Activated CD8-positive, alpha-beta T cell treated with anti-CD3 and anti-CD28 coated beads for 36 hours (primary cell): ENCODE measurements around the gene GPR141. TPM values are rescaled to one million over a fixed set of nuclear protein-coding genes. Genes with fewer than 3 reads are reported as not detected.

Experiments
- ATAC-seq: fragments of 200-7000 bp; cut with Tn5 transposase; one replicate; pipeline ENCODE4 v1.10.0; 2021; ENCODE audit warnings: mild to moderate bottlenecking, moderate library complexity
- CTCF ChIA-PET: fragments of 350-600 bp; sonication (Branson Sonifier 250); formaldehyde crosslinking; loops from one replicate; lab custom pipeline; 2021; ENCODE audit warnings: antibody characterized with exemption; lab: Charles Lee
- POLR2A ChIA-PET: fragments of 350-600 bp; sonication (Branson Sonifier 250); formaldehyde crosslinking; loops from one replicate; lab custom pipeline; 2021; ENCODE audit warnings: antibody characterized with exemption; lab: Charles Lee
- DNase-seq: peaks from one replicate; pipeline ENCODE4 v3.0.0-alpha.2; 2020
- H3K27ac Mint-ChIP-seq: one replicate; pipeline ENCODE4 v1.8.0; 2021; ENCODE audit warnings: mild to moderate bottlenecking, mixed read lengths
- H3K27me3 Mint-ChIP-seq: one replicate; pipeline ENCODE4 v1.8.0; 2021; ENCODE audit warnings: mixed read lengths
- H3K36me3 Mint-ChIP-seq: one replicate; pipeline ENCODE4 v1.8.0; 2021; ENCODE audit warnings: low read depth, mixed read lengths
- H3K4me1 Mint-ChIP-seq: one replicate; pipeline ENCODE4 v1.8.0; 2021; ENCODE audit warnings: low read depth, mixed read lengths
- H3K4me3 Mint-ChIP-seq: one replicate; pipeline ENCODE4 v1.8.0; 2021; ENCODE audit warnings: mild to moderate bottlenecking, moderate library complexity, mixed read lengths
- H3K9me3 Mint-ChIP-seq: one replicate; pipeline ENCODE4 v1.8.0; 2021; ENCODE audit warnings: mixed read lengths
- intact Hi-C: fragments of 100-400 bp; cut with micrococcal nuclease; formaldehyde crosslinking; loops from one replicate; pipeline ENCODE4 v1.10.0; 2022
- total RNA-seq, 2 experiments: library from RNA; stranded (reverse); gene quantifications; one replicate each; pipeline ENCODE4 v1.2.3, GENCODE V29; 2021
- TF ChIP-seq, protein P1 (sequence below): fragments of 200-600 bp; IDR thresholded peaks from one replicate; pipeline ENCODE4 v1.8.0; 2022; ENCODE audit warnings: antibody characterized with exemption, mild to moderate bottlenecking

Gene GPR141
- total RNA-seq, 2 experiments from 2014 or later: not detected

DNA sequence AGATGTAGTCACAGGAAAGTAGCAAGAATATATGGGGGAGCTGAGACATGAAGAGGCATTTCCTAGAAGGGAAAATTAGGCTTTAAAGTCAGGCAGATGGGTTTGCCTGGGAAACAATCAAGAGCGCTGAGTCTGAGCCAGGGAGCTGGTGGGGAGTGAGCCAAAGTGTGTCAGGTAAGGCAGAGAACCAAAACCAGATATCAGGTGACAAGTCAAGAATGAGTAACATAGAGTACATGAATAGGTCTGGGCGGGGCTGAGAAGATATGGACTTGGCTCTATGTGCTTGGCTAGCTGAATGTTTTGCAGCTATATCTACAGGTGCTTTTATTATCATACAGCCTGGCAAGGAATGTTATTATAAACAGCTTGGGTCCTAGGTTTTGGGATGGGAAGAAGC is 49.3 kb downstream of the GPR141 start:
- ChIA-PET POLR2A (no interaction called here), CTCF (interaction anchor here (0.6 to 1.5 kb wide), 9 partner anchors 9 to 489 kb away, joined by 3 to 7 read pairs (median 4); no protein-coding TSS in a partner anchor)
- H3K4me1 Mint-ChIP-seq: peaks cover 5% of the 10 kb centered on the region
- intact Hi-C loops: no loop called here
- DNase-seq (no peak), ATAC-seq (no peak)
- H3K27ac Mint-ChIP-seq: no peak overlapping the region
- H3K27me3 Mint-ChIP-seq: peaks cover 11% of the 10 kb centered on the region
- no peaks in the 10 kb centered on the region for H3K36me3 Mint-ChIP-seq
- TF ChIP-seq, protein P1, sequence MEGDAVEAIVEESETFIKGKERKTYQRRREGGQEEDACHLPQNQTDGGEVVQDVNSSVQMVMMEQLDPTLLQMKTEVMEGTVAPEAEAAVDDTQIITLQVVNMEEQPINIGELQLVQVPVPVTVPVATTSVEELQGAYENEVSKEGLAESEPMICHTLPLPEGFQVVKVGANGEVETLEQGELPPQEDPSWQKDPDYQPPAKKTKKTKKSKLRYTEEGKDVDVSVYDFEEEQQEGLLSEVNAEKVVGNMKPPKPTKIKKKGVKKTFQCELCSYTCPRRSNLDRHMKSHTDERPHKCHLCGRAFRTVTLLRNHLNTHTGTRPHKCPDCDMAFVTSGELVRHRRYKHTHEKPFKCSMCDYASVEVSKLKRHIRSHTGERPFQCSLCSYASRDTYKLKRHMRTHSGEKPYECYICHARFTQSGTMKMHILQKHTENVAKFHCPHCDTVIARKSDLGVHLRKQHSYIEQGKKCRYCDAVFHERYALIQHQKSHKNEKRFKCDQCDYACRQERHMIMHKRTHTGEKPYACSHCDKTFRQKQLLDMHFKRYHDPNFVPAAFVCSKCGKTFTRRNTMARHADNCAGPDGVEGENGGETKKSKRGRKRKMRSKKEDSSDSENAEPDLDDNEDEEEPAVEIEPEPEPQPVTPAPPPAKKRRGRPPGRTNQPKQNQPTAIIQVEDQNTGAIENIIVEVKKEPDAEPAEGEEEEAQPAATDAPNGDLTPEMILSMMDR: no peak
- no peak overlapping the region for H3K4me3 Mint-ChIP-seq
- no peaks in the 10 kb centered on the region for H3K9me3 Mint-ChIP-seq

DNA sequence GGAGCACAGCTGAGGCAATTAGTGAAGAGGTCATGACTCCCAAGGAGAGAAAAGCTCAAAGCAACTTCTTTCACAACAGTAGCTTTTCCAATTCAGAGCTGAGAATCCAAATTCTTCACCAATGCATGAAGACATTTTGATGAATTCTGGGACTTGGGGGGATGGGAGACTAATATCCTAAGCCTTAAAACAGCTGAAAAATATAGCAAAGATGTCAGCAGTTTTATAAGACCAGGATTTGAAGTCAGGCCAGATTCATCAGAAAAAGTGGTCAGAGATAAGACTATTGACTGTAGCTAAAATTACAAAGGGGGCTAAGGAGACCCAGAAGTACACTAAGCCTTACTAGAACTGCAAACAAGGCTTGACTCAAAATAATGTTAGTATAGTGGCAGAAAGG is 51.6 kb downstream of the GPR141 start:
- no peaks in the 10 kb centered on the region for H3K4me1 Mint-ChIP-seq
- H3K27ac Mint-ChIP-seq: no peak overlapping the region
- peaks cover 11% of the 10 kb centered on the region for H3K27me3 Mint-ChIP-seq
- CTCF ChIA-PET: no interaction called here
- TF ChIP-seq, protein P1: no peak
- no peak overlapping the region for H3K4me3 Mint-ChIP-seq
- intact Hi-C loops: no loop called here
- no peak for ATAC-seq
- no peaks in the 10 kb centered on the region for H3K9me3 Mint-ChIP-seq
- POLR2A ChIA-PET: no interaction called here
- H3K36me3 Mint-ChIP-seq: no peaks in the 10 kb centered on the region
- DNase-seq: no peak

DNA sequence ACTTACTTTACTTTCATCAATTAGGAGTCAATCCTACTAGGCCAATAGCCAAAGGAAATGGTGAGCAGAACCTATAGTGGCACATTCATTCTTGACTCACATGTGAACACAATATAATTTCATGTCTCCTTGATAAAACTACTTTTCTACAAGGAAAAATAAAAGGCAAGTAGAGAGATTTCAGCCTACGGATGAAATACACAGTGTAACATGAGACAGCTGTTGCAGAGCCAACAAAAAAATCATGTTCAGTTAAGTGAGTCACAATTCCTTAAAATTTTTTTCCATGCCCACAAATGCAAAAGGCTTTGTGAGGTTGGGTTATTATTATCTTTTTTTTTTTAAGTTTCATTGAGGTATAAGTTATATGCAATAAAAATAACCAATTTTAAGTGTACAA is 54.8 kb downstream of the GPR141 start:
- POLR2A ChIA-PET: no interaction called here
- TF ChIP-seq, protein P1: no peak
- intact Hi-C loops: no loop called here

DNA sequence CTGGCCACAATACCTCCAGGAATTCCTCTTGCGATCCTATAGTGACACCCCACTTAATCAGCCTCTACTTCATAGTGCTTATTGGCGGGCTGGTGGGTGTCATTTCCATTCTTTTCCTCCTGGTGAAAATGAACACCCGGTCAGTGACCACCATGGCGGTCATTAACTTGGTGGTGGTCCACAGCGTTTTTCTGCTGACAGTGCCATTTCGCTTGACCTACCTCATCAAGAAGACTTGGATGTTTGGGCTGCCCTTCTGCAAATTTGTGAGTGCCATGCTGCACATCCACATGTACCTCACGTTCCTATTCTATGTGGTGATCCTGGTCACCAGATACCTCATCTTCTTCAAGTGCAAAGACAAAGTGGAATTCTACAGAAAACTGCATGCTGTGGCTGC is 56.8 kb downstream of the GPR141 start:
- DNase-seq (no peak), ATAC-seq (no peak)
- Mint-ChIP-seq H3K27me3 (no peaks in the 10 kb centered on the region), H3K27ac (no peak overlapping the region), H3K4me1 (no peaks in the 10 kb centered on the region), H3K9me3 (no peaks in the 10 kb centered on the region), H3K36me3 (no peaks in the 10 kb centered on the region), H3K4me3 (no peak overlapping the region)
- TF ChIP-seq, protein P1: no peak
- ChIA-PET CTCF (interaction anchor here (1.9 kb wide), 1 partner anchor 8 kb away, joined by 7 read pairs; no protein-coding TSS in a partner anchor), POLR2A (no interaction called here)
- intact Hi-C loops: no loop called here

More for the DNA sequence above, 54.8 kb downstream of the GPR141 start:
- H3K27ac Mint-ChIP-seq: no peak overlapping the region
- ATAC-seq (no peak), DNase-seq (no peak)
- no peaks in the 10 kb centered on the region for H3K36me3 Mint-ChIP-seq
- H3K4me1 Mint-ChIP-seq: no peaks in the 10 kb centered on the region
- H3K27me3 Mint-ChIP-seq: peaks cover 1% of the 10 kb centered on the region
- H3K4me3 Mint-ChIP-seq: no peak overlapping the region
- H3K9me3 Mint-ChIP-seq: no peaks in the 10 kb centered on the region
- CTCF ChIA-PET: no interaction called here

DNA sequence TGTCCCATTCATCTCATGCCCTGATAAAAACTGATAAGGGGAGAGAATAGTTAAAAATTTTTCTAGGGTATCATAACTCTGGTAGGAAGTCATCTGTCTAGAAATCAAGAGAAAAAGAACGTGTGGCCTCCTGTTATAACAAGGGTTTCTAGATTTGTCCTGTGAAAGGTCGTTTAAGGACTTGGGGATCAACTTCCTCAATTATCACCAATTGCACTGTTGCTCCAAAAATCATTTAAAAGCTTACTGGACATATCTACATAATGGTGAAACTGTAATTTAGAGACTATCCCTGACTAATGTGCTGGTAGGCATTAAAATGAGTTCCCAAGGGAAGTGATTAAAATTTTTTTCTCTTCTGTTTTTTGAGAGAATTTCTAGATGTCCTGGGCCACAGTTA is 58.2 kb downstream of the GPR141 start:
- H3K9me3 Mint-ChIP-seq: no peaks in the 10 kb centered on the region
- ChIA-PET POLR2A (no interaction called here), CTCF (interaction anchor here (1.0 to 1.9 kb wide), 2 partner anchors 9 to 10 kb away, joined by 4 to 7 read pairs; no protein-coding TSS in a partner anchor)
- H3K4me1 Mint-ChIP-seq: no peaks in the 10 kb centered on the region
- no peak for DNase-seq
- ATAC-seq: no peak
- TF ChIP-seq, protein P1: no peak
- H3K27me3 Mint-ChIP-seq: no peaks in the 10 kb centered on the region
- no peaks in the 10 kb centered on the region for H3K36me3 Mint-ChIP-seq
- H3K27ac Mint-ChIP-seq: no peak overlapping the region
- intact Hi-C loops: no loop called here
- no peak overlapping the region for H3K4me3 Mint-ChIP-seq
